ENCODE measurements around the gene PSMG3.
A peak's percentile ranks its signal among the peaks of the same experiment; 100 is the strongest.

The PSMG3 gene

DNA sequence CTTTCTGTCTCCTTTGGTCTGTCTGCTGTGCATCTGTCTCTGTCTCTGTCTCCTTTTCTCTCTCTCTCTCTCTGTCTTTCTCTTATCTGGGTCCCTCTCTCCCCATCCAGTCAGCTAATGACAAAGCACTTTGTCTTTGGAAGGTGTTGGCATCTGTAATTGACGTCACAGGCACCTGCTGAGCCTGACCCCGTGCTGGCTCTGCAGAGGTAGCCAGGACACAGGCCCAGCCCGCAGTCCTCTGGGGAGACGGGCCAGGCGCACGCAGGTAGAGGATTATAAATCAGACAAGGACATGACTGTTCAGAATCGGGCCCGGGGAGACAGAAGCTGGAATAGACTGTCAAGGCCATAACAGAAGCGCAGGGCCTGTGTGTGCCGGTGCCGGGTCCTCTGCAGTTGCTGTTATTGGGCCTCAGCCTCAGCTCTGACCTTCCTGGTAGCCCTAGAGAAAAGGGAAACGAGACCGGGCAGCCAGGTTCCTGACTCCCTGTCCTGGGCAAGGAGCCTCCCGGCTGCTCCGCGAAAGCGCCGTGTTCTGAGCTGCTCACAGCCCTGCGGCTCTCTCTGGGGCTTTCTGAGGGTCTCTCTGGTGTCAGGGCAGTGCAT is 10.7 kb upstream of the PSMG3 start:
- DNase-seq = no peak

GRCh38 chr7:1579481-1580421 is 9.9 kb upstream of the PSMG3 start:
- DNase-seq = peak in 45 of 56 donors; percentile 7 to 75 (median 42)

DNA sequence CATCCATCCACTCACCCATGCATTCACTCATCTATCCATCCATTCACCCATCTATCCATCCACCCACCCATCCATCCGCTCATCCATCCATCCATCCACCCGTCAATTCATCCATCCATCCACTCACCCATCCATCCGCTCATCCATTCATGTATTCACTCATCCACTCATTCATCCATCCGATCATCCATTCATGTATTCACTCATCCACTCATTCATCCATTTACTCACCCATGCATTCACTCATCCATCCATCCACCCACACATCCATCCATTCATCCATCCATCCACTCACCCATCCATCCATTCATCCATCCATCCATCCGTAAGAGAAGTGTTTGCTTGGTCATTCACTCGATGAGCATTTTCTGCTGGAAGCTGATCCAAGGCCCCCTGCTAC is 8.7 kb upstream of the PSMG3 start:
- DNase-seq = no peak

- DNase-seq = no peak
Measured at GRCh38 chr7:1576521-1577253, 6.9 kb upstream of the PSMG3 start.

- no peak for DNase-seq
Measured at GRCh38 chr7:1575809-1576208, 6.0 kb upstream of the PSMG3 start.

- no peak for DNase-seq
Measured at GRCh38 chr7:1572111-1572822, 2.4 kb upstream of the PSMG3 start.

- DNase-seq = no peak
Measured at GRCh38 chr7:1569440-1569832, 396 bp downstream of the PSMG3 start.

GRCh38 chr7:1569016-1569415 is 816 bp downstream of the PSMG3 start:
- DNase-seq = no peak

GRCh38 chr7:1567896-1568510 is 1.8 kb downstream of the PSMG3 start:
- DNase-seq = peak in 14 of 56 donors; percentile 14 to 67 (median 29)

GRCh38 chr7:1567049-1567771 is 2.6 kb downstream of the PSMG3 start:
- peak in 4 of 56 donors; percentile 1 to 37 (median 18) for DNase-seq

GRCh38 chr7:1566687-1567048 is 3.2 kb downstream of the PSMG3 start:
- DNase-seq = no peak

- no peak for DNase-seq
Measured at GRCh38 chr7:1564603-1565022, 5.2 kb downstream of the PSMG3 start.

DNA sequence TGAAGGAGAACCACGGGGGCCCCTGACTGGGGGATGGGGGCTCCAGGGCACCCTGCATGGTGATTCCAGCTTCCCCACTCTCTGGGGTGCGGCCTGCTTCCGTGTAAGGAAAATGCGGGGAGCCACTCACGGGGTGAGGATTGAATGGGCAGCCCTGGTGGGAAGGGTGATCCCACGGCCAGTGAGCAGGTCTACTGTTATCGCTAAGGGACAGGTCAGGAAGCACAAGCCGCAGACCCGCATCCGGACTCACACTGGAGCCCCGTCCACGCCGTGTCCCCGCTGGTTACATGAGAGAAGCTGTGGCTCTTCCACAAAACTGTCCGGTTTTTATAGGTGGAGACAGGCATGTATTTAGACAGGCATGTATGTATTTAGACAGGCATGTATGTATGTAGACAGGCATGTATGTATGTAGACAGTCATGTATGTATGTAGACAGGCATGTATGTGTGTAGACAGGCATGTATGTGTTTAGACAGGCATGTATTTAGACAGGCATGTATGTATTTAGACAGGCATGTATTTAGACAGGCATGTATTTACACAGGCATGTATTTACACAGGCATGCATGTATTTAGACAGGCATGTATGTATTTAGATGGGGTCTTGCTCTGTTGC is 5.7 kb downstream of the PSMG3 start:
- no peak for DNase-seq

DNA sequence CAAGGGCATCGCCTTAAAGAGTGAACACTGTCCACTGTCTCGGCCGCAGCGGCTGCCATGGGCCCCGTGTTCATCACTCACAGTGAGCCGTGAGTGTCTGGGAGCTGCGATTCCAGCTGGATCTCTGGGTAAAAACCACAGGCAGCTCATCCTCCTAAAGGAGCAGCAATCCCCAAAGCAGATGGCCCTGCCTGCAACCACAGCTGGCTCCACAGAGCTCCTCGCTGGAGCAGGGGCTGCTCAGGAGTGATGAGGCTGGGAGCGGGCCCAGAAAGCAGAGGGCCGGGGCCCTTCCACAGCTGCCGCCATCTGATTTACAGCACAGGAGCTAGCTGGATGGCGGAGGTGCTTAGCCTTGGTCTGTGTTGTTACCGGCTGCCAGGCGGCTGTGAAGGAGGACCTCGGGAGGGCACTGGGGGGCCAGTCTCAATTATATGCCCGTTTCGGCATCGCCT is 7.2 kb downstream of the PSMG3 start:
- no peak for DNase-seq

DNA sequence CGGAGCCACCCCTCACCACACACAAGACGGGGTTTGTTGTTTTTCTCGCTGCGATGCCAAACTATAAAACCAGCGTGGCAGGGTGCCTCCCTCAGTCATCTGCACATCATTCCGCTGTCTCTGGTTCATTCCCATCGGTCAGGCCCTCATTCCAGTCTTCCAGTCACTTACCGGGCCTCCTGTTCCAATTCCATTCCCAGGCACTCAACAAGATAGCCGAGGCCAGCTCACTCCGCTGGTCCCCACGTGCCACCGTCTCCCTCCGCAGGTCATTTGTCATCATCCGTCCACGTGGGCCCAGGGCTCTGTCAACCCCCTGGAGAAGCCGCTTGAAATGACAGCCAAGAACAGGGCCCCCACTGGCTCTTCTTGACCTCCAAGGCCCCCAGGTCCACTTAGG is 7.7 kb downstream of the PSMG3 start:
- DNase-seq = no peak

DNA sequence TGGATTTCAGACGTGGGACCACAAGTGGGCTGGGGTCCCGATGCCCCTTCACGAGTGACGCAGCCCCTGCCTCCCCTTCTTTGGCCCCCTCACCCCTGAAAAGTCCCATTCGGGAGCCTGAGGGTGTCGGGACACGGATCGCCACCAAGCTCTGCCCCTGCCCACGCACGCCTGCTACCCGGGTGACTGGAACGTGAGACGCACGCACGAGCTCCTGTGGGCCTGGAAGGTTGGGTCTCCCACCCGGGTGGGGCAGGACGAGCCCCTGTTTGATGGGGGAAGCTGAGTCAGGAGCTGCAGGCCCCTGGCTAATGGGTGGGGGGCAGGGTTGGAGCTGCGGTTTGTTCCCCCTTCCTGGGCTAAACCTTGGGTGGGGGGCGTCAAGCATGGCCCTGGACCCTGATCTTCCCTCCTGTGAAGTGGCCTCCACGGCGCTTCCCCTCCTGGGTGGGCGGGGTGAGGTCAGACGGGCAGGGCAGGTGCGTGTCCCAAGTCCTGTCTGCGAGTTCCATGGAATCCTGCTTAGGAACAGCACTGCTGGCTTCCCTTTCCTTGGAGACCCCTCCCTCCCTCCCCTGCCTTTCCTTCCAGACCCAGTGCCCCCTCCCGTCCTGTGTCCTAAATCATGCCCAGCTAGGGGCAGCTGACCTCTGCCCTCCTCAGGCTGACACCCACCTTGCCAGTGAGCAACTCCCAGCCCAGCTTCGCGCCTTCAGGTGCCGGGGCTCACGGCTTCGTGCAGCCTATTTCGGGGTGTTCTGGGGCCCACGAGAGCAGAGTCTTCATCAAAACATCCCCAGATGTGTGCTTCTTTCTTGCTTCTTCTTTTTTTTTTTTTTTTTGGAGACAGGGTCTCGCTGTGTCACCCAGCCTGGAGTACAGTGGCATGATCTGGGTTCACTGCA is 8.5 kb downstream of the PSMG3 start:
- DNase-seq = no peak

DNA sequence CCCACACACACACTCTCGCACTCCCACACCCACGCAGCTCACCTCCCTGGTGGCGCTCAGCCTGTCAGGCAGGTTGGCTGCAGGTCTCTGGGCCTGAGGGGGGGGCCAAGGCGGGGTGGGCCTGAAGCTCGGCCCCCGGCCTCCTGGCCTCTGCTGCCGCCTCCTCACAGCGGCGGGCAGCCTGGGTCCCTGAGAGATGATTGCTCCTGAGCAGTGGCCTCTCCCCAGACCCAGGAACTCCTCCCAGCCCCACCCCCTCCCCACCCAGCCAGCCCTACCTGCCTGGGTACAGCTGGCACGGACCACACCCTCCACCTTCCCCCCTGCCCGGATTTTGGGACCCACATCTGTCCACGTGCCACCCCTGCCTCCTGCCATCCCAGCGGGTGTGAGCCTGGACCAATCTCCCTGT is 9.2 kb downstream of the PSMG3 start:
- DNase-seq = no peak
